ENCODE data around the gene SLC1A7. TPM values are rescaled to one million over a fixed set of nuclear protein-coding genes. Genes with fewer than 3 reads are reported as not detected.

Gene SLC1A7
- total RNA-seq, 1 donor from 2014 or later = not detected

GRCh38 chr1:53112271-53112774 is 30.1 kb downstream of the SLC1A7 start:
- no peak overlapping the region for H3K4me3 ChIP-seq (ENCODE audit: low read depth, low read length)
- DNase-seq (ENCODE audit: low read depth) (no peak), FAIRE-seq (no peak)
- H3K36me3 ChIP-seq (ENCODE audit: control insufficient read depth, insufficient read depth, low read length) = no peaks in the 10 kb centered on the region
- no peak for TF ChIP-seq CTCF (IDR thresholded peaks at IDR 0.05; ENCODE audit: insufficient read depth, low read length, severe bottlenecking)
- H3K27me3 ChIP-seq (ENCODE audit: control insufficient read depth, insufficient read depth, low read length) = no peaks in the 10 kb centered on the region

- no peak for TF ChIP-seq CTCF (IDR thresholded peaks at IDR 0.05; ENCODE audit: insufficient read depth, low read length, severe bottlenecking)
Observed at GRCh38 chr1:53111693-53112092, 30.7 kb downstream of the SLC1A7 start.

GRCh38 chr1:53111073-53111556 is 31.3 kb downstream of the SLC1A7 start:
- Histone ChIP-seq H3K36me3 (ENCODE audit: control insufficient read depth, insufficient read depth, low read length) (no peaks in the 10 kb centered on the region), H3K27me3 (ENCODE audit: control insufficient read depth, insufficient read depth, low read length) (no peaks in the 10 kb centered on the region), H3K4me3 (ENCODE audit: low read depth, low read length) (no peak overlapping the region)
- TF ChIP-seq CTCF (IDR thresholded peaks at IDR 0.05; ENCODE audit: insufficient read depth, low read length, severe bottlenecking) = no peak
- DNase-seq (ENCODE audit: low read depth) = no peak
- peak; percentile 18 for FAIRE-seq

More at GRCh38 chr1:53111693-53112092, 30.7 kb downstream of the SLC1A7 start:
- no peak for DNase-seq (ENCODE audit: low read depth)
- peak; percentile 28 for FAIRE-seq
- no peak overlapping the region for H3K4me3 ChIP-seq (ENCODE audit: low read depth, low read length)
- H3K36me3 ChIP-seq (ENCODE audit: control insufficient read depth, insufficient read depth, low read length) = no peaks in the 10 kb centered on the region
- H3K27me3 ChIP-seq (ENCODE audit: control insufficient read depth, insufficient read depth, low read length) = no peaks in the 10 kb centered on the region

- peak; percentile 63 for DNase-seq (ENCODE audit: low read depth)
- no peak for FAIRE-seq
- no peak for TF ChIP-seq CTCF (IDR thresholded peaks at IDR 0.05; ENCODE audit: insufficient read depth, low read length, severe bottlenecking)
- Histone ChIP-seq H3K36me3 (ENCODE audit: control insufficient read depth, insufficient read depth, low read length) (no peaks in the 10 kb centered on the region), H3K4me3 (ENCODE audit: low read depth, low read length) (no peak overlapping the region), H3K27me3 (ENCODE audit: control insufficient read depth, insufficient read depth, low read length) (no peaks in the 10 kb centered on the region)
Observed at GRCh38 chr1:53110370-53111072, 31.9 kb downstream of the SLC1A7 start.

- FAIRE-seq (peak; percentile 23), DNase-seq (ENCODE audit: low read depth) (peak; percentile 50)
- H3K27me3 ChIP-seq (ENCODE audit: control insufficient read depth, insufficient read depth, low read length) = no peaks in the 10 kb centered on the region
- H3K36me3 ChIP-seq (ENCODE audit: control insufficient read depth, insufficient read depth, low read length) = no peaks in the 10 kb centered on the region
- no peak for TF ChIP-seq CTCF (IDR thresholded peaks at IDR 0.05; ENCODE audit: insufficient read depth, low read length, severe bottlenecking)
- no peak overlapping the region for H3K4me3 ChIP-seq (ENCODE audit: low read depth, low read length)
Observed at GRCh38 chr1:53108646-53109580, 33.5 kb downstream of the SLC1A7 start.
